Measurements from ENCODE around the gene CARD9.

DNA sequence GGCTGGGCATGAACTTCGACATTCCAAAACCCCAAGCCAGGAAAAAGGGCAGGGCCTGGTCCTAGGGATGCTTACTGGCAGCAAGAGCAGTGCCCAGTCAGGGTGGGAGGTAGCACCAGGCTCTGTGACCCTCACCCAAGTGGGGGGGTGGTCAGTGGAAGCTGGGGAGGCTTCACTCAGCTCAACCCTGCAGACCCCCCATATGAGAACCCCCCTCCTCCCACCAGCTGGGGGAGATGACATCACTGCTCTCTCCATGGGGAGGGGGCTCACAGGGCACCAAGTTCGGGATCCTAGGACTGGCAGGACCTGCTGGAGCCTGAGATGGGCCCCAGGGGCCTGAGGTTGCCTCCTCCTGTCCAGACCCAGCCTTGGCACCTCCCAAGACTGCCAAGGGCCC lies 14.6 kb downstream of the CARD9 start:
- TF ChIP-seq, protein P1, sequence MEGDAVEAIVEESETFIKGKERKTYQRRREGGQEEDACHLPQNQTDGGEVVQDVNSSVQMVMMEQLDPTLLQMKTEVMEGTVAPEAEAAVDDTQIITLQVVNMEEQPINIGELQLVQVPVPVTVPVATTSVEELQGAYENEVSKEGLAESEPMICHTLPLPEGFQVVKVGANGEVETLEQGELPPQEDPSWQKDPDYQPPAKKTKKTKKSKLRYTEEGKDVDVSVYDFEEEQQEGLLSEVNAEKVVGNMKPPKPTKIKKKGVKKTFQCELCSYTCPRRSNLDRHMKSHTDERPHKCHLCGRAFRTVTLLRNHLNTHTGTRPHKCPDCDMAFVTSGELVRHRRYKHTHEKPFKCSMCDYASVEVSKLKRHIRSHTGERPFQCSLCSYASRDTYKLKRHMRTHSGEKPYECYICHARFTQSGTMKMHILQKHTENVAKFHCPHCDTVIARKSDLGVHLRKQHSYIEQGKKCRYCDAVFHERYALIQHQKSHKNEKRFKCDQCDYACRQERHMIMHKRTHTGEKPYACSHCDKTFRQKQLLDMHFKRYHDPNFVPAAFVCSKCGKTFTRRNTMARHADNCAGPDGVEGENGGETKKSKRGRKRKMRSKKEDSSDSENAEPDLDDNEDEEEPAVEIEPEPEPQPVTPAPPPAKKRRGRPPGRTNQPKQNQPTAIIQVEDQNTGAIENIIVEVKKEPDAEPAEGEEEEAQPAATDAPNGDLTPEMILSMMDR (conservative IDR thresholded peaks at IDR 0.05 in 1 of 2, IDR thresholded peaks at IDR 0.05 in 1 of 2; ENCODE audit: low read depth in 1 of 2, low read length in 2 of 2), result no peak
- no peak for TF ChIP-seq EZH2 (IDR thresholded peaks at IDR 0.05; ENCODE audit: low read length, missing control alignments)

Measured in fibroblast of lung (primary cell).